Spinal cord (tissue), 10 donors: Measurements from ENCODE around the gene KIAA1217. TPM values are rescaled to one million over a fixed set of nuclear protein-coding genes. Genes with fewer than 3 reads are reported as not detected.

Experiments
- DNase-seq, 6 donors: peaks; one replicate each; pipeline versions ENCODE4 v3.0.0 to v3.0.0-alpha.2; 2013 to 2015; ENCODE audit warnings: low spot score in 6 of 6, low read depth in 4 of 6
- H3K27ac ChIP-seq: one replicate; pipeline ENCODE4 v1.5.1; 2013; ENCODE audit warnings: low read depth, low read length, control low read depth
- H3K27me3 ChIP-seq: one replicate; pipeline ENCODE4 v1.6.1; 2013; ENCODE audit warnings: low read length; ENCODE audit not compliant: control insufficient read depth, insufficient read depth
- H3K36me3 ChIP-seq: one replicate; pipeline ENCODE4 v1.6.1; 2013; ENCODE audit warnings: low read length; ENCODE audit not compliant: control insufficient read depth, insufficient read depth
- H3K4me1 ChIP-seq: one replicate; pipeline ENCODE4 v1.6.1; 2013; ENCODE audit warnings: low read length; ENCODE audit not compliant: control insufficient read depth, insufficient read depth
- H3K4me3 ChIP-seq: one replicate; pipeline ENCODE4 v1.5.1; 2013; ENCODE audit warnings: low read depth, low read length, control low read depth
- H3K9me3 ChIP-seq: one replicate; pipeline ENCODE4 v1.6.1; 2013; ENCODE audit warnings: low read length; ENCODE audit not compliant: control insufficient read depth, insufficient read depth
- WGBS: methylation state at CpG from one replicate; pipeline ENCODE4 v1.1.5; 2013; ENCODE audit warnings: missing lambda C conversion rate; ENCODE audit not compliant: insufficient coverage; 5-methylcytosine and 5-hydroxymethylcytosine counted together
- polyA plus RNA-seq, 2 donors: library from polyadenylated mRNA; unstranded; fragments of 120-200 nt; gene quantifications; one replicate each; pipeline ENCODE4 v1.2.1, GENCODE V29; 2013; ENCODE audit not compliant: insufficient read length in 2 of 2
- total RNA-seq, 2 donors: library from RNA; depleted of rRNA in 1 of 2; stranded (reverse); fragments of 120-200 nt in 1 of 2; fragments of >200 nt in 1 of 2; gene quantifications; one replicate each; pipeline versions ENCODE4 v1.2.3 to v1.2.4, GENCODE V29; 2013 to 2014
- donor health status: healthy.

Gene KIAA1217
- total and polyA plus RNA-seq, 4 donors, result 8.7 to 26.7 (median 15.3) TPM

GRCh38 chr10:24448351-24448999, 239.5 kb downstream of the KIAA1217 start:
- H3K9me3 ChIP-seq, result no peaks in the 10 kb centered on the region
- H3K27me3 ChIP-seq, result no peaks in the 10 kb centered on the region
- no peak for DNase-seq
- peaks cover 7% of the 10 kb centered on the region for H3K4me1 ChIP-seq
- H3K27ac ChIP-seq, result no peak overlapping the region
- H3K4me3 ChIP-seq, result no peak overlapping the region
- WGBS, result 100% methylated on average over 1 of the region's 3 CpGs
- no peaks in the 10 kb centered on the region for H3K36me3 ChIP-seq

DNA sequence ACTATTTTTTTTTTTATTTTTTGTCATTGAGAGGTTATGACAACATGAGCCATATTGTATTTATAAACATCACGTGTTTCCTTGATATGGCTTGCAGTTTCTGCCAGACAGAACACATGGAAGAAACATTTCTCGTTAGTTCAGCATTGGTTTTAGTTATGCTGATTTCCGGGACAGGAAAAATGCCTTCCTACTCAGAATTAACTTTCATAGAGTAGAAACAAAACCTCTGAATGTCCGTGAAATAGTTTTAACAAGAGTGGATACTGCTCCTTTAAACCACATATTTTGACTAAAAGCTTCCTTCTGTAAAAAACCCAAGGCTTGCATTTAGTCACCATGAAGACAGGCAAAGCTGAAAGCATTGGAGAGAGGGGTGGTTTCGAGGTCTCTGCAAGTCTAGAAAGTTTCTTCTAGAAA, 240.4 kb downstream of the KIAA1217 start:
- H3K4me3 ChIP-seq, result peak overlapping the region; percentile 0
- 83% methylated on average over 1 of the region's 5 CpGs for WGBS
- peak in 1 of 6 donors; percentile 64 for DNase-seq
- peak overlapping the region; percentile 22 for H3K27ac ChIP-seq
- H3K27me3 ChIP-seq, result no peaks in the 10 kb centered on the region
- no peaks in the 10 kb centered on the region for H3K9me3 ChIP-seq
- peaks cover 7% of the 10 kb centered on the region for H3K4me1 ChIP-seq
- no peaks in the 10 kb centered on the region for H3K36me3 ChIP-seq

GRCh38 chr10:24449769-24450310, 240.9 kb downstream of the KIAA1217 start:
- H3K27me3 ChIP-seq, result no peaks in the 10 kb centered on the region
- no peaks in the 10 kb centered on the region for H3K36me3 ChIP-seq
- no CpG with 5 or more reads among the region's 3 CpGs for WGBS
- DNase-seq, result no peak
- H3K4me3 ChIP-seq, result no peak overlapping the region
- H3K4me1 ChIP-seq, result peaks cover 7% of the 10 kb centered on the region
- H3K27ac ChIP-seq, result no peak overlapping the region
- H3K9me3 ChIP-seq, result no peaks in the 10 kb centered on the region

DNA sequence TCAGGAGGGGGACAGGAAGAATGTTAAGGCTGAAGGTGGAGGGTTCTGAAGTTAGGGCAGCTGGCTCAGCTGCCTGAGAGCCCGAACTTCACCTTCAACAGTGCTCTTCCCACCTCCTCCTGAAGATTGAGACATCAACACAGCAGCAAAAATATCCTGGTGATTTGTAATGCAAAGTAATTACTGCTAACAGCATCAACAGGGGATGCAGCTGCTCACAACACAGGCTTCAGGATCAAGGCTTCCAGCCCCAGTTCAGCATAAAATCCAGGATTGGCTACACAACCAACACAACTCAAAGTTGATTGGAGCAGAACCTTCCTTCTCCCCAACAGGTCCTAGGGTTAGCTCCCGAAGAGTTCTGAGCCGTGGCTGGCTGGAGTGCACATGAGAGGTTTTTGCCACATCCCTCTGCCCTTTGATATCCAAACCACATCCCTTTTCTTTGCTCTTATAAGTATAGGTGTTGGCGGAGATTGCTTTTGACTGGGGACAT, 242.4 kb downstream of the KIAA1217 start:
- H3K9me3 ChIP-seq, result no peaks in the 10 kb centered on the region
- WGBS, result no CpG with 5 or more reads among the region's 4 CpGs
- no peaks in the 10 kb centered on the region for H3K27me3 ChIP-seq
- H3K36me3 ChIP-seq, result no peaks in the 10 kb centered on the region
- no peak for DNase-seq
- H3K4me1 ChIP-seq, result peaks cover 7% of the 10 kb centered on the region
- no peak overlapping the region for H3K4me3 ChIP-seq
- H3K27ac ChIP-seq, result no peak overlapping the region

GRCh38 chr10:24452030-24452429, 243.1 kb downstream of the KIAA1217 start:
- WGBS, result 100% methylated on average over 1 of the region's 8 CpGs
- peaks cover 7% of the 10 kb centered on the region for H3K4me1 ChIP-seq
- H3K27ac ChIP-seq, result no peak overlapping the region
- DNase-seq, result no peak
- no peak overlapping the region for H3K4me3 ChIP-seq
- H3K9me3 ChIP-seq, result no peaks in the 10 kb centered on the region
- no peaks in the 10 kb centered on the region for H3K36me3 ChIP-seq
- H3K27me3 ChIP-seq, result no peaks in the 10 kb centered on the region

- H3K27ac ChIP-seq, result no peak overlapping the region
- H3K9me3 ChIP-seq, result no peaks in the 10 kb centered on the region
- H3K4me1 ChIP-seq, result peaks cover 4% of the 10 kb centered on the region
- H3K36me3 ChIP-seq, result no peaks in the 10 kb centered on the region
- DNase-seq, result no peak
- no peak overlapping the region for H3K4me3 ChIP-seq
- no peaks in the 10 kb centered on the region for H3K27me3 ChIP-seq
Observed at GRCh38 chr10:24453404-24453830, 244.5 kb downstream of the KIAA1217 start.

DNA sequence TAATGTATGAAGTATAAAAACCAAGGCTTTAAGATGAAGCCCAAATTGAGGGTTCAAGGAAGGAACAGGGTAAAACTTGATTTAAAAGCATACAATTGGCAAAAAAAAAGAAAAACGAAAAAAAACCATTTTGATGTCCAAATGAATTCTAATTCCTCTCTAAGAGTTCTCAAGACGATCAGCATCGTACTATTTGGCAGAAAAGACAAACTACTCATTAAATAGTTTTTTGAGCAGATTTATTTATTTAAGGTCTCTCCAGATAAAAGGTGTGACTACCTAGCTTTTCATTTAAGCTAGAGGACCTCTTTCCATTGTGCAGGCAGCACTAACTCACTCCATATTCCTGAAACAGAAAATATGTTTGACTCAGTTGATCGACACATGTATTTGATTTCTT, 245.0 kb downstream of the KIAA1217 start:
- H3K4me1 ChIP-seq, result peaks cover 3% of the 10 kb centered on the region
- no CpG with 5 or more reads among the region's 4 CpGs for WGBS
- H3K27ac ChIP-seq, result no peak overlapping the region
- H3K27me3 ChIP-seq, result no peaks in the 10 kb centered on the region
- H3K4me3 ChIP-seq, result no peak overlapping the region
- no peak for DNase-seq
- no peaks in the 10 kb centered on the region for H3K9me3 ChIP-seq
- no peaks in the 10 kb centered on the region for H3K36me3 ChIP-seq

DNA sequence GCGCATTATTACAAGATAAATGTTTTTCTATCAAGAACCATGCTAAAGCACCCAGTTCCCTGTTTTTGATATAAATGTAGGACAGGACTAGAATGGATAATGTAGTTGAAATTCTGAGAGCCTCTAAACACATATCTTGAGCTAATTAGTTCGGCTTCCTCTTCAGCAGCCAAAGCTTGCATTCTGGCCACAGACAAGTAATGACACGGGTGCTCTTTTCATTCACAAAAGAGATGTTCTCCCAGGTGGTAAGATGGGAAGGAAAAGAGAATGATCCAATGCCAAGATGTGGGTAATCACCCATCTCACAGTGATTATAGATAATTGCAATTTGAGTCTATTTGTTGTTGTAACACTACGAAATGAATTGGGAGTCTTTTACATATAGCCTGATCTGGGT, 246.5 kb downstream of the KIAA1217 start:
- H3K4me3 ChIP-seq, result no peak overlapping the region
- H3K27ac ChIP-seq, result no peak overlapping the region
- peak in 2 of 6 donors; percentile 46 to 61 for DNase-seq
- H3K27me3 ChIP-seq, result no peaks in the 10 kb centered on the region
- H3K36me3 ChIP-seq, result no peaks in the 10 kb centered on the region
- H3K4me1 ChIP-seq, result peaks cover 3% of the 10 kb centered on the region
- WGBS, result 53% methylated on average over 2 of the region's 4 CpGs
- no peaks in the 10 kb centered on the region for H3K9me3 ChIP-seq

DNA sequence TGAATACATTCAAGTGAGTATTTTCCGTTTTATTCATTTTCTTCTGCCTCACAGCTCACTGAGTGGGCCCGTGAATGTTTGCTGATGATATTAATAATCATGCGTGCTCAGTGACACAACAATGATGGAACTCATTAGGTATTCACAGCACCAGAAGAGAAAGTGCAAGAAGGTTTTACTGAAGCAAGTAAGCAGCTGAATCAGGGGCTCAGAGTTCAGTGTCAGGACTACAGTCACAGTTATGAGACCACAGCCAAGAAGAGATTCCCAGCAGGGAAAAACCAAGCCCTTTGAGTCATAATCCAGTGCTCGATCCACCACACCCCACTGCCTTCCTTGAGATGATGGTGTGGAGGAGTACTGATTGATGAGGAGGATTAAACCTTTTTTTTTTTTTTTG, 247.4 kb downstream of the KIAA1217 start:
- no peak for DNase-seq
- H3K4me3 ChIP-seq, result no peak overlapping the region

DNA sequence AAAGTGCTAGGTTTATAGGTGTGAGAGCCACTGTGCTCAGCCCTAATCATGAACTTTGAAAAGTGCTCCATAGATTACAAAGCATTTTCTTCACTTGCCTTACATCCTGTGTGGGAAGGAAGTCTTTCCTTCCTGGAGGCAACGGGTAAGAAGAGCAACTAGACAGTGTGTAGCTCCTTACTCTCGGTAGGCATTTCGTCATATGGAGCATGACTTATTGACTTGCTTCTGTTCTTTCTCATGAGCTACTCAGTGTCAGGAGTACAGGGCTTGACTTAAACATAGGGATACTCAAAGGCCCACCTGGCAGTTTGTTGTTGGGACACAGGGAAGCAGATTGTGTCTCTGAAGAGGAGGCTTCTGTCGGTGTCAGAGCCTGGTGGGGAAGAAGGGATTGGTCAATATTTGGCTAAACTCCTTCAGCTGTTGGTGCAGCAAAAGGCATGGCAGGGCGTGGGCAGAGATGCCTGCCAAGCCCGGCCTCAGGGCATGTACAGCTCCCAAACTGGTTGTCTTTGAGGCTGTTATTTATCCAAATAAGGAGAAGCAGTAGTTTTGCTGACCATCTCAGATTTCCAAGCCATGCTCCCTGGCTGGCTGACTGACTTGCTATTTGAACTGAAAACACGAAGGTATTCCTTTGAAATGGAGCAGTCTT, 248.9 kb downstream of the KIAA1217 start:
- H3K36me3 ChIP-seq, result no peaks in the 10 kb centered on the region
- no peak for DNase-seq
- H3K4me1 ChIP-seq, result no peaks in the 10 kb centered on the region
- no peak overlapping the region for H3K27ac ChIP-seq
- H3K27me3 ChIP-seq, result no peaks in the 10 kb centered on the region
- no peaks in the 10 kb centered on the region for H3K9me3 ChIP-seq
- H3K4me3 ChIP-seq, result no peak overlapping the region
- WGBS, result 88% methylated on average over 7 of the region's 7 CpGs

More for the DNA sequence above, 247.4 kb downstream of the KIAA1217 start:
- H3K9me3 ChIP-seq, result no peaks in the 10 kb centered on the region
- WGBS, result 90% methylated on average over 2 of the region's 4 CpGs
- no peaks in the 10 kb centered on the region for H3K4me1 ChIP-seq
- H3K36me3 ChIP-seq, result no peaks in the 10 kb centered on the region
- no peak overlapping the region for H3K27ac ChIP-seq
- no peaks in the 10 kb centered on the region for H3K27me3 ChIP-seq
